HEK293 (cell line): ENCODE results near the gene FAR1.

Source experiments
- CTCF ChIA-PET: fragments of 350-600 bp; formaldehyde crosslinking; extraction: SDS; loops from one replicate; lab custom pipeline; 2021; ENCODE audit warnings: antibody characterized with exemption; lab: Yijun Ruan, JAX
- POLR2A ChIA-PET: fragments of 300-600 bp; formaldehyde crosslinking; extraction: SDS; loops from one replicate; lab custom pipeline; 2020; ENCODE audit warnings: antibody characterized with exemption, inconsistent platforms; lab: Yijun Ruan, JAX
- H3K27ac ChIP-seq: fragments of 200-500 bp; sonication (Bioruptor generic); 2 replicates; pipeline ENCODE4 v1.5.1; 2014; ENCODE audit warnings: low read depth, low read length, control low read depth, inconsistent platforms; ENCODE audit errors: extremely low read depth
- H3K36me3 ChIP-seq, 2 experiments: fragments of 200-500 bp in 1 of 2; sonication (Bioruptor generic) in 1 of 2; 1 replicate in 1 of 2; 2 replicates in 1 of 2; pipeline ENCODE4 v1.5.1; 2014 to 2017; ENCODE audit warnings: inconsistent platforms in 2 of 2, low read length in 2 of 2; ENCODE audit not compliant: control insufficient read depth in 2 of 2, insufficient read depth in 1 of 2
- H3K4me1 ChIP-seq: fragments of 200-500 bp; sonication (Bioruptor generic); 2 replicates; pipeline ENCODE4 v1.5.1; 2014; ENCODE audit warnings: mild to moderate bottlenecking, low read length, inconsistent platforms; ENCODE audit not compliant: control insufficient read depth, insufficient read depth
- H3K4me3 ChIP-seq: 2 replicates; pipeline ENCODE4 v1.5.1; 2011; ENCODE audit warnings: low read depth, mild to moderate bottlenecking, control low read depth, low read length, moderate library complexity
- H3K9me3 ChIP-seq: fragments of 200-500 bp; sonication (Bioruptor generic); 2 replicates; pipeline ENCODE4 v1.5.1; 2014; ENCODE audit warnings: low read depth, low read length, inconsistent platforms; ENCODE audit not compliant: control insufficient read depth, insufficient read depth
- KLF17 ChIP-seq: fragments of 450-650 bp; formaldehyde crosslinking; IDR thresholded peaks from 2 replicates; pipeline ENCODE4 v1.5.1; 2016; ENCODE audit warnings: missing biosample characterization, missing genetic modification characterization
- REPIN1 ChIP-seq: fragments of 450-650 bp; formaldehyde crosslinking; IDR thresholded peaks from 2 replicates; pipeline ENCODE4 v1.5.1; 2017; ENCODE audit warnings: missing biosample characterization, missing genetic modification characterization, low read depth
- SCRT2 ChIP-seq: fragments of 450-650 bp; formaldehyde crosslinking; IDR thresholded peaks from 2 replicates; pipeline ENCODE4 v1.5.1; 2016; ENCODE audit warnings: missing biosample characterization, missing genetic modification characterization
- TCF7L2 ChIP-seq: IDR thresholded peaks from 2 replicates; pipeline ENCODE4 v1.6.1; 2011; ENCODE audit warnings: low read depth, mild to moderate bottlenecking, inconsistent platforms, low read length, moderate library complexity, borderline replicate concordance
- ZBTB26 ChIP-seq: fragments of 450-650 bp; formaldehyde crosslinking; optimal IDR thresholded peaks from 2 replicates; pipeline ENCODE3; 2016; ENCODE audit warnings: missing biosample characterization, mild to moderate bottlenecking, missing genetic modification characterization
- ZEB2 ChIP-seq: fragments of 450-650 bp; formaldehyde crosslinking; IDR thresholded peaks from 2 replicates; pipeline ENCODE4 v1.5.1; 2016; ENCODE audit warnings: missing biosample characterization, missing genetic modification characterization
- ZNF114 ChIP-seq: fragments of 450-650 bp; formaldehyde crosslinking; IDR thresholded peaks from 2 replicates; pipeline ENCODE4 v1.5.0; 2017; ENCODE audit warnings: missing biosample characterization, missing genetic modification characterization
- ZNF248 ChIP-seq: fragments of 450-650 bp; formaldehyde crosslinking; IDR thresholded peaks from 2 replicates; pipeline ENCODE4 v1.5.1; 2017; ENCODE audit warnings: missing biosample characterization, missing genetic modification characterization
- ZNF404 ChIP-seq: fragments of 450-650 bp; formaldehyde crosslinking; IDR thresholded peaks from 2 replicates; pipeline ENCODE4 v1.5.1; 2017; ENCODE audit warnings: missing biosample characterization, missing genetic modification characterization
- ZNF426 ChIP-seq: fragments of 450-650 bp; formaldehyde crosslinking; IDR thresholded peaks from 2 replicates; pipeline ENCODE4 v1.5.1; 2017; ENCODE audit warnings: missing biosample characterization, missing genetic modification characterization, mild to moderate bottlenecking, inconsistent platforms, moderate library complexity
- ZNF433 ChIP-seq: fragments of 450-650 bp; formaldehyde crosslinking; IDR thresholded peaks from 2 replicates; pipeline ENCODE4 v1.5.1; 2016; ENCODE audit warnings: missing biosample characterization, missing genetic modification characterization, low read depth
- ZNF514 ChIP-seq: fragments of 450-650 bp; formaldehyde crosslinking; IDR thresholded peaks from 2 replicates; pipeline ENCODE4 v1.5.1; 2016; ENCODE audit warnings: missing biosample characterization, missing genetic modification characterization
- ZNF777 ChIP-seq: fragments of 450-650 bp; formaldehyde crosslinking; IDR thresholded peaks from 2 replicates; pipeline ENCODE4 v1.5.1; 2017; ENCODE audit warnings: missing biosample characterization, missing genetic modification characterization, borderline replicate concordance
- ZNF791 ChIP-seq: fragments of 450-650 bp; formaldehyde crosslinking; IDR thresholded peaks from 2 replicates; pipeline ENCODE4 v1.5.1; 2016; ENCODE audit warnings: missing biosample characterization, missing genetic modification characterization
- ZSCAN30 ChIP-seq: fragments of 450-650 bp; IDR thresholded peaks from 2 replicates; pipeline ENCODE4 v1.5.1; 2018; ENCODE audit warnings: missing biosample characterization, mild to moderate bottlenecking, missing genetic modification characterization, moderate library complexity
- ZXDB ChIP-seq: fragments of 450-650 bp; formaldehyde crosslinking; IDR thresholded peaks from 2 replicates; pipeline ENCODE4 v1.5.1; 2016; ENCODE audit warnings: missing biosample characterization, missing genetic modification characterization
- TF ChIP-seq, protein P1 (sequence below): fragments of 450-650 bp; formaldehyde crosslinking; IDR thresholded peaks from 2 replicates; pipeline ENCODE4 v1.5.1; 2016; ENCODE audit warnings: missing biosample characterization, missing genetic modification characterization
- TF ChIP-seq, protein P2 (sequence below): fragments of 450-650 bp; formaldehyde crosslinking; IDR thresholded peaks from 2 replicates; pipeline ENCODE4 v1.5.1; 2016; ENCODE audit warnings: missing biosample characterization, missing genetic modification characterization
- TF ChIP-seq, protein P3 (sequence below): fragments of 450-650 bp; formaldehyde crosslinking; IDR thresholded peaks from 2 replicates; pipeline ENCODE4 v1.5.1; 2016; ENCODE audit warnings: missing biosample characterization, missing genetic modification characterization, borderline replicate concordance
- TF ChIP-seq, protein P4 (sequence below): IDR thresholded peaks from 2 replicates; pipeline ENCODE4 v1.6.1; 2011; ENCODE audit warnings: mild to moderate bottlenecking, low read depth, low read length, borderline replicate concordance

FAR1 gene

DNA sequence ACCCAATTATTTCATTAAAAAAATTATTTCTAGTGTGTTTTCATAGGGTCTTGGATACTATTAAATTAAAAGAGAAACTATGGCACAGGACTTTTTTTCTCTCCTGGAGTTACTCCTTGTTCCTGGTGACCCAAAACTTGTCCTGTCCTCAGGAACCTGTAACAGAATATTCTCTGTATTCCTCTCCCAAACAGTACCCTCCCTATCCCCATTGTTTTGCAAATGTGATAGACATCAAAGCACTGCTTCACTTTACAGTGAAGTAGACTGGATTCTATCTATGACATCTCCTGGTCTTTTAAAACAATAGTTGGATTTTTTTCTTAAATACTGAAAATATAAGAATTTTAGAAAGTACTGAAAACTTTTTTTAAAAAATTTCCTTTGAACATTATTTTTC is 37.2 kb downstream of the FAR1 start:
- no peak overlapping the region for H3K4me3 ChIP-seq
- CTCF ChIA-PET, result no interaction called here
- TF ChIP-seq ZBTB26 (tag by site-specific recombination) (no peak), ZXDB (tag by site-specific recombination) (no peak), ZNF514 (tag by site-specific recombination) (no peak), REPIN1 (tag by site-specific recombination) (no peak), ZNF404 (no peak), ZNF248 (no peak), ZEB2 (no peak), KLF17 (tag by site-specific recombination) (no peak), ZNF426 (tag by site-specific recombination) (no peak), SCRT2 (tag by site-specific recombination) (no peak), ZNF433 (tag by site-specific recombination) (no peak), ZSCAN30 (no peak), ZNF777 (no peak), ZNF791 (tag by site-specific recombination) (no peak), TCF7L2 (no peak), ZNF114 (tag by site-specific recombination) (no peak)
- TF ChIP-seq, protein P1, sequence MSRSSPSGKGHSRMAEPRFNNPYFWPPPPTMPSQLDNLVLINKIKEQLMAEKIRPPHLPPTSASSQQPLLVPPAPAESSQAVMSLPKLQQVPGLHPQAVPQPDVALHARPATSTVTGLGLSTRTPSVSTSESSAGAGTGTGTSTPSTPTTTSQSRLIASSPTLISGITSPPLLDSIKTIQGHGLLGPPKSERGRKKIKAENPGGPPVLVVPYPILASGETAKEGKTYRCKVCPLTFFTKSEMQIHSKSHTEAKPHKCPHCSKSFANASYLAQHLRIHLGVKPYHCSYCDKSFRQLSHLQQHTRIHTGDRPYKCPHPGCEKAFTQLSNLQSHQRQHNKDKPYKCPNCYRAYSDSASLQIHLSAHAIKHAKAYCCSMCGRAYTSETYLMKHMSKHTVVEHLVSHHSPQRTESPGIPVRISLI, result no peak
- TF ChIP-seq, protein P2, sequence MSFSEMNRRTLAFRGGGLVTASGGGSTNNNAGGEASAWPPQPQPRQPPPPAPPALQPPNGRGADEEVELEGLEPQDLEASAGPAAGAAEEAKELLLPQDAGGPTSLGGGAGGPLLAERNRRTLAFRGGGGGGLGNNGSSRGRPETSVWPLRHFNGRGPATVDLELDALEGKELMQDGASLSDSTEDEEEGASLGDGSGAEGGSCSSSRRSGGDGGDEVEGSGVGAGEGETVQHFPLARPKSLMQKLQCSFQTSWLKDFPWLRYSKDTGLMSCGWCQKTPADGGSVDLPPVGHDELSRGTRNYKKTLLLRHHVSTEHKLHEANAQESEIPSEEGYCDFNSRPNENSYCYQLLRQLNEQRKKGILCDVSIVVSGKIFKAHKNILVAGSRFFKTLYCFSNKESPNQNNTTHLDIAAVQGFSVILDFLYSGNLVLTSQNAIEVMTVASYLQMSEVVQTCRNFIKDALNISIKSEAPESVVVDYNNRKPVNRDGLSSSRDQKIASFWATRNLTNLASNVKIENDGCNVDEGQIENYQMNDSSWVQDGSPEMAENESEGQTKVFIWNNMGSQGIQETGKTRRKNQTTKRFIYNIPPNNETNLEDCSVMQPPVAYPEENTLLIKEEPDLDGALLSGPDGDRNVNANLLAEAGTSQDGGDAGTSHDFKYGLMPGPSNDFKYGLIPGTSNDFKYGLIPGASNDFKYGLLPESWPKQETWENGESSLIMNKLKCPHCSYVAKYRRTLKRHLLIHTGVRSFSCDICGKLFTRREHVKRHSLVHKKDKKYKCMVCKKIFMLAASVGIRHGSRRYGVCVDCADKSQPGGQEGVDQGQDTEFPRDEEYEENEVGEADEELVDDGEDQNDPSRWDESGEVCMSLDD (tag by site-specific recombination), result no peak
- TF ChIP-seq, all 188 proteins: peak for 0
- no peak overlapping the region for H3K27ac ChIP-seq
- H3K36me3 ChIP-seq, result peaks cover 0 to 61% of the 10 kb centered on the region in 2 experiments; a peak in 2 of 3 replicates
- POLR2A ChIA-PET, result no interaction called here
- no peaks in the 10 kb centered on the region for H3K4me1 ChIP-seq
- H3K9me3 ChIP-seq, result no peaks in the 10 kb centered on the region

GRCh38 chr11:13713982-13714381 is 45.5 kb downstream of the FAR1 start:
- Histone ChIP-seq H3K9me3 (no peaks in the 10 kb centered on the region), H3K4me1 (no peaks in the 10 kb centered on the region), H3K4me3 (no peak overlapping the region), H3K36me3 (peaks cover 4 to 83% of the 10 kb centered on the region in 2 experiments; a peak in 2 of 3 replicates), H3K27ac (no peak overlapping the region)
- ChIA-PET POLR2A (no interaction called here), CTCF (no interaction called here)
- TF ChIP-seq, protein P3, sequence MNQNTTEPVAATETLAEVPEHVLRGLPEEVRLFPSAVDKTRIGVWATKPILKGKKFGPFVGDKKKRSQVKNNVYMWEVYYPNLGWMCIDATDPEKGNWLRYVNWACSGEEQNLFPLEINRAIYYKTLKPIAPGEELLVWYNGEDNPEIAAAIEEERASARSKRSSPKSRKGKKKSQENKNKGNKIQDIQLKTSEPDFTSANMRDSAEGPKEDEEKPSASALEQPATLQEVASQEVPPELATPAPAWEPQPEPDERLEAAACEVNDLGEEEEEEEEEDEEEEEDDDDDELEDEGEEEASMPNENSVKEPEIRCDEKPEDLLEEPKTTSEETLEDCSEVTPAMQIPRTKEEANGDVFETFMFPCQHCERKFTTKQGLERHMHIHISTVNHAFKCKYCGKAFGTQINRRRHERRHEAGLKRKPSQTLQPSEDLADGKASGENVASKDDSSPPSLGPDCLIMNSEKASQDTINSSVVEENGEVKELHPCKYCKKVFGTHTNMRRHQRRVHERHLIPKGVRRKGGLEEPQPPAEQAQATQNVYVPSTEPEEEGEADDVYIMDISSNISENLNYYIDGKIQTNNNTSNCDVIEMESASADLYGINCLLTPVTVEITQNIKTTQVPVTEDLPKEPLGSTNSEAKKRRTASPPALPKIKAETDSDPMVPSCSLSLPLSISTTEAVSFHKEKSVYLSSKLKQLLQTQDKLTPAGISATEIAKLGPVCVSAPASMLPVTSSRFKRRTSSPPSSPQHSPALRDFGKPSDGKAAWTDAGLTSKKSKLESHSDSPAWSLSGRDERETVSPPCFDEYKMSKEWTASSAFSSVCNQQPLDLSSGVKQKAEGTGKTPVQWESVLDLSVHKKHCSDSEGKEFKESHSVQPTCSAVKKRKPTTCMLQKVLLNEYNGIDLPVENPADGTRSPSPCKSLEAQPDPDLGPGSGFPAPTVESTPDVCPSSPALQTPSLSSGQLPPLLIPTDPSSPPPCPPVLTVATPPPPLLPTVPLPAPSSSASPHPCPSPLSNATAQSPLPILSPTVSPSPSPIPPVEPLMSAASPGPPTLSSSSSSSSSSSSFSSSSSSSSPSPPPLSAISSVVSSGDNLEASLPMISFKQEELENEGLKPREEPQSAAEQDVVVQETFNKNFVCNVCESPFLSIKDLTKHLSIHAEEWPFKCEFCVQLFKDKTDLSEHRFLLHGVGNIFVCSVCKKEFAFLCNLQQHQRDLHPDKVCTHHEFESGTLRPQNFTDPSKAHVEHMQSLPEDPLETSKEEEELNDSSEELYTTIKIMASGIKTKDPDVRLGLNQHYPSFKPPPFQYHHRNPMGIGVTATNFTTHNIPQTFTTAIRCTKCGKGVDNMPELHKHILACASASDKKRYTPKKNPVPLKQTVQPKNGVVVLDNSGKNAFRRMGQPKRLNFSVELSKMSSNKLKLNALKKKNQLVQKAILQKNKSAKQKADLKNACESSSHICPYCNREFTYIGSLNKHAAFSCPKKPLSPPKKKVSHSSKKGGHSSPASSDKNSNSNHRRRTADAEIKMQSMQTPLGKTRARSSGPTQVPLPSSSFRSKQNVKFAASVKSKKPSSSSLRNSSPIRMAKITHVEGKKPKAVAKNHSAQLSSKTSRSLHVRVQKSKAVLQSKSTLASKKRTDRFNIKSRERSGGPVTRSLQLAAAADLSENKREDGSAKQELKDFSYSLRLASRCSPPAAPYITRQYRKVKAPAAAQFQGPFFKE, result no peak
- TF ChIP-seq, protein P4, sequence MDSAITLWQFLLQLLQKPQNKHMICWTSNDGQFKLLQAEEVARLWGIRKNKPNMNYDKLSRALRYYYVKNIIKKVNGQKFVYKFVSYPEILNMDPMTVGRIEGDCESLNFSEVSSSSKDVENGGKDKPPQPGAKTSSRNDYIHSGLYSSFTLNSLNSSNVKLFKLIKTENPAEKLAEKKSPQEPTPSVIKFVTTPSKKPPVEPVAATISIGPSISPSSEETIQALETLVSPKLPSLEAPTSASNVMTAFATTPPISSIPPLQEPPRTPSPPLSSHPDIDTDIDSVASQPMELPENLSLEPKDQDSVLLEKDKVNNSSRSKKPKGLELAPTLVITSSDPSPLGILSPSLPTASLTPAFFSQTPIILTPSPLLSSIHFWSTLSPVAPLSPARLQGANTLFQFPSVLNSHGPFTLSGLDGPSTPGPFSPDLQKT, result no peak
